Caco-2 (cell line): Measurements from ENCODE around the gene NF2. TPM values are rescaled to one million over a fixed set of nuclear protein-coding genes. Genes with fewer than 3 reads are reported as not detected.

Source experiments
- BruUV-seq: library from RNA; stranded (reverse); fragments of 400-500 nt; replicated peaks from 2 replicates; lab custom pipeline; 2021; lab: Mats Ljungman, UMichigan
- CTCF ChIA-PET: fragments of 300-600 bp; sonication (Branson Sonifier 250); formaldehyde crosslinking; loops from one replicate; lab custom pipeline; 2022; ENCODE audit warnings: antibody characterized with exemption; lab: Charles Lee
- POLR2A ChIA-PET: fragments of 300-600 bp; sonication (Branson Sonifier 250); formaldehyde crosslinking; loops from one replicate; lab custom pipeline; 2022; ENCODE audit warnings: antibody characterized with exemption; lab: Charles Lee
- DNase-seq, 2 experiments: peaks; one replicate each; pipeline versions ENCODE4 v3.0.0 to v3.0.0-alpha.2; 2020 to 2022
- H3K27me3 ChIP-seq: replicated peaks from 2 replicates; pipeline ENCODE4 v1.6.0; 2011; ENCODE audit warnings: low read length; ENCODE audit not compliant: control insufficient read depth, insufficient read depth
- H3K36me3 ChIP-seq: 2 replicates; pipeline ENCODE4 v1.5.1; 2011; ENCODE audit warnings: low read length; ENCODE audit not compliant: control insufficient read depth, insufficient read depth
- H3K4me1 ChIP-seq: fragments of 250-450 bp; sonication (Bioruptor Pico); 2 replicates; pipeline ENCODE4 v1.5.1; 2020; ENCODE audit warnings: mild to moderate bottlenecking
- H3K4me3 ChIP-seq: 2 replicates; pipeline ENCODE4 v1.5.1; 2011; ENCODE audit warnings: low read depth, mild to moderate bottlenecking, control low read depth, low read length
- H3K9me3 ChIP-seq: fragments of 250-450 bp; sonication (Bioruptor Pico); 2 replicates; pipeline ENCODE4 v1.5.1; 2020; ENCODE audit warnings: mild to moderate bottlenecking, moderate library complexity
- H3K27ac Mint-ChIP-seq: one replicate; pipeline ENCODE4 v1.8.0; 2022; ENCODE audit warnings: mixed read lengths; ENCODE audit not compliant: unreplicated experiment
- H3K27me3 Mint-ChIP-seq: one replicate; pipeline ENCODE4 v1.8.0; 2022; ENCODE audit warnings: mixed read lengths; ENCODE audit not compliant: insufficient read depth, unreplicated experiment
- H3K36me3 Mint-ChIP-seq: one replicate; pipeline ENCODE4 v1.8.0; 2022; ENCODE audit warnings: mild to moderate bottlenecking, mixed read lengths; ENCODE audit not compliant: insufficient read depth, unreplicated experiment
- H3K4me1 Mint-ChIP-seq: one replicate; pipeline ENCODE4 v1.8.0; 2022; ENCODE audit warnings: low read depth, mixed read lengths; ENCODE audit not compliant: unreplicated experiment
- H3K4me3 Mint-ChIP-seq: one replicate; pipeline ENCODE4 v1.8.0; 2022; ENCODE audit warnings: mild to moderate bottlenecking, moderate library complexity, mixed read lengths; ENCODE audit not compliant: unreplicated experiment
- H3K9me3 Mint-ChIP-seq: one replicate; pipeline ENCODE4 v1.8.0; 2022; ENCODE audit warnings: mixed read lengths; ENCODE audit not compliant: unreplicated experiment
- intact Hi-C: fragments of 100-400 bp; cut with micrococcal nuclease; formaldehyde crosslinking; loops from one replicate; pipeline ENCODE4 v1.10.0; 2022; ENCODE audit not compliant: unreplicated experiment
- total RNA-seq: library from RNA; stranded (reverse); gene quantifications from 2 replicates; pipeline ENCODE4 v1.2.3, GENCODE V29; 2022
- TF ChIP-seq, protein P1 (sequence below), 2 experiments: fragments of 200-600 bp in 1 of 2; IDR thresholded peaks; 1 replicate in 1 of 2; 2 replicates in 1 of 2; pipeline versions ENCODE4 v1.5.1 to v1.8.0; 2011 to 2022; ENCODE audit warnings: antibody characterized with exemption in 1 of 2, control low read depth in 1 of 2, inconsistent platforms in 1 of 2, low read depth in 1 of 2, low read length in 1 of 2, mild to moderate bottlenecking in 1 of 2, moderate library complexity in 1 of 2; ENCODE audit not compliant: insufficient read depth in 1 of 2, severe bottlenecking in 1 of 2, unreplicated experiment in 1 of 2

NF2 gene
- total RNA-seq, 1 experiment from 2014 or later: 53.2 TPM

DNA sequence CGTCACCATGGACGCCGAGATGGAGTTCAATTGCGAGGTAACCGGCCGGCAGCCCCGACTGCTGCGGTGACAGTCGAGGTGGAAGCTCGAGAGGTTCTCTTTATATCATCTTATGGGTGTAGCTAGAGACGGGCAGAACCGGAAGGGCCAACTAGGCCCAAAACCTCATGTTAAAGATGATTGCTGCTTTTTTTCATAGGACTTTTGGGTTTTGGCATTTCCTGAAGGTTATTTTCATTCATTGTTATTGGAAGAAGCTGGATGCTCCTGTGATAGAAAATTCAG lies 585 bp downstream of the NF2 start:
- CTCF ChIA-PET: interaction anchor here (0.5 to 1.0 kb wide), 2 partner anchors 50 to 721 kb away, joined by 3 to 8 read pairs; partner anchors contain the start of gene THOC5
- BruUV-seq: no TSS peak

DNA sequence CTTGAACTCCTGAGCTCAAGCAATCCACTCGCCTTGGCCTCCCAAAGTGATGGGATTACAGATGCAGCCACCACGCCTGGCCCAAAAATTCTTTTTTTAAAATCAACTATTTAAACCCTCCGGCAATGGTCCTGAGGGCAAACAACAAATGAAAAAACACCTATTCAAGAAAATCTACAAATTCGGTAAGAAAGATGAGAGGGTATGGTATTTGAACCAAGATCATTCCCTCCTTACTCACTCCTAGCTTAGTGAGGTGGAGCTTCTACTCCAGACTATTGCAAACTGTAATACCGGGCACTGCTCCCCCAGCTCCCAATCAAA lies 2.1 kb downstream of the NF2 start:
- CTCF ChIA-PET: interaction anchor here (0.6 to 2.1 kb wide), 3 partner anchors 10 to 108 kb away, joined by 3 to 8 read pairs (median 3); no protein-coding TSS in a partner anchor
- no peak overlapping the region for H3K4me3 ChIP-seq
- POLR2A ChIA-PET: no interaction called here
- TF ChIP-seq, protein P1, sequence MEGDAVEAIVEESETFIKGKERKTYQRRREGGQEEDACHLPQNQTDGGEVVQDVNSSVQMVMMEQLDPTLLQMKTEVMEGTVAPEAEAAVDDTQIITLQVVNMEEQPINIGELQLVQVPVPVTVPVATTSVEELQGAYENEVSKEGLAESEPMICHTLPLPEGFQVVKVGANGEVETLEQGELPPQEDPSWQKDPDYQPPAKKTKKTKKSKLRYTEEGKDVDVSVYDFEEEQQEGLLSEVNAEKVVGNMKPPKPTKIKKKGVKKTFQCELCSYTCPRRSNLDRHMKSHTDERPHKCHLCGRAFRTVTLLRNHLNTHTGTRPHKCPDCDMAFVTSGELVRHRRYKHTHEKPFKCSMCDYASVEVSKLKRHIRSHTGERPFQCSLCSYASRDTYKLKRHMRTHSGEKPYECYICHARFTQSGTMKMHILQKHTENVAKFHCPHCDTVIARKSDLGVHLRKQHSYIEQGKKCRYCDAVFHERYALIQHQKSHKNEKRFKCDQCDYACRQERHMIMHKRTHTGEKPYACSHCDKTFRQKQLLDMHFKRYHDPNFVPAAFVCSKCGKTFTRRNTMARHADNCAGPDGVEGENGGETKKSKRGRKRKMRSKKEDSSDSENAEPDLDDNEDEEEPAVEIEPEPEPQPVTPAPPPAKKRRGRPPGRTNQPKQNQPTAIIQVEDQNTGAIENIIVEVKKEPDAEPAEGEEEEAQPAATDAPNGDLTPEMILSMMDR (IDR thresholded peaks at IDR 0.05; ENCODE audit: insufficient read depth in 1 of 2, low read depth in 1 of 2, low read length in 1 of 2, severe bottlenecking in 1 of 2, unreplicated experiment in 1 of 2): no peak
- Mint-ChIP-seq H3K36me3 (peaks cover 6% of the 10 kb centered on the region), H3K4me3 (no peak overlapping the region), H3K27me3 (no peaks in the 10 kb centered on the region), H3K9me3 (no peaks in the 10 kb centered on the region), H3K4me1 (no peaks in the 10 kb centered on the region), H3K27ac (no peak overlapping the region)
- H3K9me3 ChIP-seq: no peaks in the 10 kb centered on the region
- DNase-seq: no peak
- H3K36me3 ChIP-seq: no peaks in the 10 kb centered on the region; the same call in 1 of the 2 replicates
- intact Hi-C loops: no loop called here
- no peaks in the 10 kb centered on the region for H3K27me3 ChIP-seq
- H3K4me1 ChIP-seq: no peaks in the 10 kb centered on the region
- BruUV-seq: no TSS peak

More for the DNA sequence above, 585 bp downstream of the NF2 start:
- H3K4me1 ChIP-seq: no peaks in the 10 kb centered on the region
- no peaks in the 10 kb centered on the region for H3K9me3 ChIP-seq
- Mint-ChIP-seq H3K9me3 (no peaks in the 10 kb centered on the region), H3K27ac (peak overlapping the region; percentile 64), H3K4me3 (peak overlapping the region; percentile 88), H3K27me3 (no peaks in the 10 kb centered on the region), H3K4me1 (no peaks in the 10 kb centered on the region), H3K36me3 (peaks cover 6% of the 10 kb centered on the region)
- H3K4me3 ChIP-seq: peak overlapping the region; percentile 90
- DNase-seq: no peak
- H3K27me3 ChIP-seq: no peaks in the 10 kb centered on the region
- POLR2A ChIA-PET: interaction anchor here (0.6 kb wide), 1 partner anchor 1187 kb away, joined by 7 read pairs; no protein-coding TSS in a partner anchor
- H3K36me3 ChIP-seq: no peaks in the 10 kb centered on the region; the same call in 1 of the 2 replicates
- intact Hi-C loops: loop anchor here (5.0 kb wide), 1 partner anchor 52 kb away; the partner anchor contains the start of gene THOC5
- TF ChIP-seq, protein P1 (IDR thresholded peaks at IDR 0.05; ENCODE audit: insufficient read depth in 1 of 2, low read depth in 1 of 2, low read length in 1 of 2, severe bottlenecking in 1 of 2, unreplicated experiment in 1 of 2): no peak

DNA sequence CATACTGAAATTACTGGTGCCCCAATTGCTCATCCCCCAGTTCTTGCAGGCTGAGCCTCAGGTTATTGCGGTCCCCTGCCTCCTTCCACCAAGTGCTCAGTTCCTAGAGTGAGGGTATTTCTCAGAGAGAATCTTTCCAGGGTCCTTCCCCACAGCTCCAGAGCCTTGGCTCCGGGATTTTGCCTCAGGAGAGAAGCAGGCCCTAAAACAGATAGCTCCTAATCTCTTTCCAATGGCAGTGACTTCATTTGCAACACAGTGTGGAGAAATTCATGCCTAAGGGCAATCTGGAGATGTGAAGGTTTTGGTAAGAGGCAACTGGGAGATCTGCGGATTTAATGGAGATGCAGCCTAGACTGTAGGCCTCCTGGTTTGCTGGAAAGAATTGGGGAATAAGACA lies 2.9 kb downstream of the NF2 start:
- no TSS peak for BruUV-seq
- H3K27me3 ChIP-seq: no peaks in the 10 kb centered on the region
- intact Hi-C loops: no loop called here
- Mint-ChIP-seq H3K27ac (no peak overlapping the region), H3K36me3 (peaks cover 6% of the 10 kb centered on the region), H3K27me3 (no peaks in the 10 kb centered on the region), H3K4me1 (no peaks in the 10 kb centered on the region), H3K9me3 (no peaks in the 10 kb centered on the region), H3K4me3 (no peak overlapping the region)
- DNase-seq: no peak
- ChIA-PET POLR2A (no interaction called here), CTCF (interaction anchor here (0.6 to 2.1 kb wide), 3 partner anchors 10 to 108 kb away, joined by 3 to 8 read pairs (median 3); no protein-coding TSS in a partner anchor)
- H3K4me3 ChIP-seq: no peak overlapping the region
- no peaks in the 10 kb centered on the region for H3K4me1 ChIP-seq
- no peaks in the 10 kb centered on the region; the same call in 1 of the 2 replicates for H3K36me3 ChIP-seq
- peaks cover 5% of the 10 kb centered on the region; the same call in 1 of the 2 replicates for H3K9me3 ChIP-seq
- TF ChIP-seq, protein P1 (IDR thresholded peaks at IDR 0.05; ENCODE audit: insufficient read depth in 1 of 2, low read depth in 1 of 2, low read length in 1 of 2, severe bottlenecking in 1 of 2, unreplicated experiment in 1 of 2): no peak
